GM12878 (cell line): ENCODE measurements around the gene TRPC4. TPM values are rescaled to one million over a fixed set of nuclear protein-coding genes. Genes with fewer than 3 reads are reported as not detected.

Experiments used
- BCL11A ChIP-seq: IDR thresholded peaks from 2 replicates; pipeline ENCODE4 v1.6.1; 2011; ENCODE audit warnings: low read depth, low read length
- BHLHE40 ChIP-seq, 2 experiments: fragments of 450-650 bp in 1 of 2; IDR thresholded peaks; 2 replicates each; pipeline ENCODE4 v1.6.1; 2011 to 2017; ENCODE audit warnings: low read depth in 2 of 2, borderline replicate concordance in 1 of 2, improper control_type of control experiment in 1 of 2, low read length in 1 of 2, mild to moderate bottlenecking in 1 of 2
- CTCF ChIP-seq, 3 experiments: IDR thresholded peaks in 2 of 3; conservative IDR thresholded peaks in 1 of 3; 2 replicates each; pipeline ENCODE4 v1.5.1; 2011; ENCODE audit warnings: low read depth in 3 of 3, low read length in 3 of 3, mild to moderate bottlenecking in 3 of 3, control low read depth in 2 of 3, moderate library complexity in 2 of 3, inconsistent platforms in 1 of 3, mixed read lengths in 1 of 3; ENCODE audit not compliant: control insufficient read depth in 2 of 3, insufficient read depth in 1 of 3; ENCODE audit errors: extremely low read depth in 1 of 3
- MEF2B ChIP-seq: fragments of 450-650 bp; IDR thresholded peaks from 2 replicates; pipeline ENCODE4 v1.6.1; 2018; ENCODE audit warnings: mild to moderate bottlenecking, moderate library complexity; ENCODE audit not compliant: partially characterized antibody, poor library complexity, severe bottlenecking
- MTA2 ChIP-seq: fragments of 450-650 bp; IDR thresholded peaks from 2 replicates; pipeline ENCODE4 v1.6.1; 2016; ENCODE audit warnings: low read depth, mild to moderate bottlenecking, moderate library complexity
- POLR2AphosphoS2 ChIP-seq: IDR thresholded peaks from 2 replicates; pipeline ENCODE4 v1.6.1; 2011; ENCODE audit warnings: low read depth, mild to moderate bottlenecking, low read length, improper control_type of control experiment, moderate library complexity
- REST ChIP-seq: IDR thresholded peaks from 2 replicates; pipeline ENCODE4 v1.6.1; 2012; ENCODE audit warnings: mild to moderate bottlenecking, low read depth, low read length
- SMC3 ChIP-seq: IDR thresholded peaks from 2 replicates; pipeline ENCODE4 v1.6.1; 2011; ENCODE audit warnings: low read length, improper control_type of control experiment, borderline replicate concordance
- TCF7 ChIP-seq: IDR thresholded peaks from 2 replicates; pipeline ENCODE4 v1.6.1; 2014; ENCODE audit warnings: antibody characterized with exemption, borderline replicate concordance
- ZNF207 ChIP-seq: fragments of 450-650 bp; IDR thresholded peaks from 2 replicates; pipeline ENCODE4 v1.6.1; 2014; ENCODE audit warnings: antibody characterized with exemption, mild to moderate bottlenecking, borderline replicate concordance
- polyA plus RNA-seq, 11 experiments: library from polyadenylated mRNA; depleted of rRNA in 4 of 11; unstranded in 6 of 11; stranded (reverse) in 5 of 11; fragments of >200 nt; fragmentation: Nextera tagmentation in 4 of 11; fragmentation: Illumina TruSeq in 1 of 11; extraction: Ambion mirVana in 4 of 11; extraction: Trizol in 1 of 11; gene quantifications; 1 replicate in 1 of 11; 2 replicates in 10 of 11; pipeline versions ENCODE4 v1.2.1 to v1.2.3, GENCODE V29; 2011 to 2016; ENCODE audit warnings: inconsistent platforms in 2 of 11, missing spikeins in 2 of 11, low read depth in 1 of 11
- total RNA-seq, 4 experiments: library from RNA; depleted of rRNA in 3 of 4; stranded (reverse); fragments of >200 nt in 3 of 4; fragmentation: Illumina TruSeq in 1 of 4; extraction: Trizol in 1 of 4; gene quantifications; 2 replicates each; pipeline versions ENCODE4 v1.2.1 to v1.2.3, GENCODE V29; 2013 to 2021
- TF ChIP-seq, protein P1 (sequence below): fragments of 150-350 bp; IDR thresholded peaks from 2 replicates; pipeline ENCODE4 v1.6.1; 2016; ENCODE audit warnings: low read depth, low read length

Gene TRPC4
- total and polyA plus RNA-seq, 10 of the 15 experiments (the other 5 are each of a cell fraction or from before 2014, with no cell fraction given) = not detected

- TF ChIP-seq, protein P1, sequence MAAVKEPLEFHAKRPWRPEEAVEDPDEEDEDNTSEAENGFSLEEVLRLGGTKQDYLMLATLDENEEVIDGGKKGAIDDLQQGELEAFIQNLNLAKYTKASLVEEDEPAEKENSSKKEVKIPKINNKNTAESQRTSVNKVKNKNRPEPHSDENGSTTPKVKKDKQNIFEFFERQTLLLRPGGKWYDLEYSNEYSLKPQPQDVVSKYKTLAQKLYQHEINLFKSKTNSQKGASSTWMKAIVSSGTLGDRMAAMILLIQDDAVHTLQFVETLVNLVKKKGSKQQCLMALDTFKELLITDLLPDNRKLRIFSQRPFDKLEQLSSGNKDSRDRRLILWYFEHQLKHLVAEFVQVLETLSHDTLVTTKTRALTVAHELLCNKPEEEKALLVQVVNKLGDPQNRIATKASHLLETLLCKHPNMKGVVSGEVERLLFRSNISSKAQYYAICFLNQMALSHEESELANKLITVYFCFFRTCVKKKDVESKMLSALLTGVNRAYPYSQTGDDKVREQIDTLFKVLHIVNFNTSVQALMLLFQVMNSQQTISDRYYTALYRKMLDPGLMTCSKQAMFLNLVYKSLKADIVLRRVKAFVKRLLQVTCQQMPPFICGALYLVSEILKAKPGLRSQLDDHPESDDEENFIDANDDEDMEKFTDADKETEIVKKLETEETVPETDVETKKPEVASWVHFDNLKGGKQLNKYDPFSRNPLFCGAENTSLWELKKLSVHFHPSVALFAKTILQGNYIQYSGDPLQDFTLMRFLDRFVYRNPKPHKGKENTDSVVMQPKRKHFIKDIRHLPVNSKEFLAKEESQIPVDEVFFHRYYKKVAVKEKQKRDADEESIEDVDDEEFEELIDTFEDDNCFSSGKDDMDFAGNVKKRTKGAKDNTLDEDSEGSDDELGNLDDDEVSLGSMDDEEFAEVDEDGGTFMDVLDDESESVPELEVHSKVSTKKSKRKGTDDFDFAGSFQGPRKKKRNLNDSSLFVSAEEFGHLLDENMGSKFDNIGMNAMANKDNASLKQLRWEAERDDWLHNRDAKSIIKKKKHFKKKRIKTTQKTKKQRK = no peak
- no peak for TF ChIP-seq MTA2
- no peak for TF ChIP-seq POLR2AphosphoS2
- no peak for TF ChIP-seq BCL11A
- TF ChIP-seq BHLHE40 (IDR thresholded peaks at IDR 0.05; ENCODE audit: borderline replicate concordance in 1 of 2, low read depth in 2 of 2, low read length in 1 of 2) = no peak
- TF ChIP-seq MEF2B = no peak
- TF ChIP-seq SMC3 = no peak
- TF ChIP-seq TCF7 = no peak
- no peak for TF ChIP-seq CTCF (IDR thresholded peaks at IDR 0.05 in 2 of 3, conservative IDR thresholded peaks at IDR 0.05 in 1 of 3; ENCODE audit: control insufficient read depth in 2 of 3, extremely low read depth in 1 of 3, insufficient read depth in 1 of 3, low read depth in 3 of 3, low read length in 3 of 3)
- no peak for TF ChIP-seq ZNF207
- no peak for TF ChIP-seq REST
These were observed 272.8 kb downstream of the TRPC4 start (continued) for GRCh38 chr13:37596805-37597204.
